Right renal cortex interstitium (tissue), 3 donors: ENCODE results near the gene CD48. TPM values are rescaled to one million over a fixed set of nuclear protein-coding genes. Genes with fewer than 3 reads are reported as not detected.

Source experiments
- DNase-seq, 3 donors: peaks; one replicate each; pipeline ENCODE4 v3.0.0-alpha.2; 2013; ENCODE audit warnings: low read depth in 3 of 3, low spot score in 2 of 3
- polyA plus RNA-seq, 3 donors: library from polyadenylated mRNA; unstranded; fragments of 120-200 nt; gene quantifications; one replicate each; pipeline ENCODE4 v1.2.1, GENCODE V29; 2013; ENCODE audit not compliant: insufficient read length in 3 of 3

Gene CD48, protein sequence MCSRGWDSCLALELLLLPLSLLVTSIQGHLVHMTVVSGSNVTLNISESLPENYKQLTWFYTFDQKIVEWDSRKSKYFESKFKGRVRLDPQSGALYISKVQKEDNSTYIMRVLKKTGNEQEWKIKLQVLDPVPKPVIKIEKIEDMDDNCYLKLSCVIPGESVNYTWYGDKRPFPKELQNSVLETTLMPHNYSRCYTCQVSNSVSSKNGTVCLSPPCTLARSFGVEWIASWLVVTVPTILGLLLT
- 1 to 10 TPM; 2.0 to 2.3 (median 2.2) TPM for polyA plus RNA-seq

DNA sequence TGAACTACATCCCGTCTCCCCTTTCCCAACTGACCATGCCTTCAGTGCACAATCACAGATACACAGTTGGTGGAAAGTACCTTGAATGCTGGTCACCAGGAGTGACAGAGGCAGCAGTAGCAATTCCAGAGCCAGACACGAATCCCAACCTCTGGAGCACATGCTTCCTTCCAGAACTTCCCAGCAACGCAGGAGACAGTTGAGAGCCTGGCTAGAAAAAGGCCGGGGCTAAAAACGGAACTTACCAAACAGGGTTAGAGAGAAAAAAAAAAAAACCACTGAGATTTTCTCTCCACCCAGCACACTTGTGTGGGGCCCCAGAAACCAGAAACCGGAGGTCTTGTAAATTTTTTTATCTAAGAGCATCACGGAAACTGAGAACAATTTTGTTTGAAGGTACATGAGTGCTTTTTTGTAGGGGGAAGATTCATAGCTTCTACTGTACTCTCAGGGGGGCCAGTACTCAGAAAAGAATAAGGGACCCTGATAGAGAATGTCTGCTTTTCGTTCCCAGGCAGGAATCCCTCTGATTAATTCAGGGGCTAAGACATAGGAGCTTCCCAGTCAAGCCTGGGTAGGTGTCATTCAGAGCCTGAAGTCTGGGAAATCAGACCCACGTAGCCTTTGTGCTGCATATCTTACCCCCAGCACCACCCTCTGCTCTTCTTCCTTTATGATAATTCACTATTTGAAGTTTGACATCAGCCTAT is at the start of gene CD48:
TSS of gene CD48 (minus strand) at position 221 of the 710 bp plus-strand sequence. CDS start at position 162, 59 bp downstream.
- no peak for DNase-seq

DNA sequence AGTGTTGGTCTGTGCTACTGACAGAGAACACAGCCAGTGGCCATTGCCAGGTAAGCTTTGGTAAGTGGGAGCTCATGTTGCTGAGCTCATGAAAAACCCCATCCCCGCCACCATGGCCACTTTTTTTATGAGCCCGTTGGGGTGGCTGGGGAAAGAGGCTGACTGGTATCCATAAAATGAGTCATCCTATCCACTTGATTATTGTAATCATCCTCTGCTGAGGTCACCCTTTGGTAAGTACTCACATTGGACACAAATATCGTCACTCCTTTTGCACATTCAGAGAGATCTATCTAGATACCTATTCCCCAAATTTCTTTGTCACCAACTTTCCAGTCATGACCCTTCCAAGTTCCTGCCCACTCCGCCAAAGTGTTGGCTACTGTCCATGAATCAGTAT is 49.4 kb upstream of the CD48 start:
- no peak for DNase-seq

DNA sequence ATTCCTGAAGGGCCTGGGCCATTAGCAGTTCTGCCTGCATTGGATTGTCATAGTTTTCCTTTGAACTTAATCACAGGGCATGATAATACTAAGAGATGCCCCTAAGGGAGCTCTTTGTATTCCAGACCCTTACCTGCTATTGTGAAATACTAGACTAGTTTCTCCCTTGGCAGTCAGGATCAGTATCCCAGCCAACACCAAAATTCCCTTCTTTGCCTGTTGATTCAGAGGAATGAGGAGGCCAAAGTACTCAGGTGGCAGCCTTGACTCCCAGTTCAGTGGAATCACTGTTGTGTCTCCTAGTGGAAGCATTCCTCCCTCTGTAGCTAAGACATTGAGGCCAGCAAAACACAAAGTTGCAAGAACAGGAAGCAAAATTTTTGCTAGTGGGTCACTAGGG is 48.1 kb upstream of the CD48 start:
- DNase-seq = no peak

DNA sequence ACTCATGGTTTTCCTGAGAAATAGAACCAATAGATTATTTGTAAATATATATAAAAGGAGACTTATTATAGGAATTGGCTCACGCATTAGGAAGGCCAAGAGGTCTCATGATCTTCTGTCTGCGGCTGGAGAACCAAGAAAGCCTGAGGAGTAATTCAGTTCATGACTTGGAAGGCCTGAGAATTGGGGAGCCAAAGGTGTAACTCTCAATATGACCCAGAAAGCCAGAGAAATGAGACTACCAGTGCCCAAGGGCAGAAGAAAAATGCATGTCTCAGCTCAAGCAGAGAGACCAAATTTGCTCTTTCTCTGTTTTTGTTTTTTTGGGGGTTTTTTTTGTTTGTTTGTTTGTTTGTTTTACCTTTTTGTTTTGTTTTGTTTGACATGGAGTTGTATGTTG is 46.9 kb upstream of the CD48 start:
- DNase-seq = no peak

DNA sequence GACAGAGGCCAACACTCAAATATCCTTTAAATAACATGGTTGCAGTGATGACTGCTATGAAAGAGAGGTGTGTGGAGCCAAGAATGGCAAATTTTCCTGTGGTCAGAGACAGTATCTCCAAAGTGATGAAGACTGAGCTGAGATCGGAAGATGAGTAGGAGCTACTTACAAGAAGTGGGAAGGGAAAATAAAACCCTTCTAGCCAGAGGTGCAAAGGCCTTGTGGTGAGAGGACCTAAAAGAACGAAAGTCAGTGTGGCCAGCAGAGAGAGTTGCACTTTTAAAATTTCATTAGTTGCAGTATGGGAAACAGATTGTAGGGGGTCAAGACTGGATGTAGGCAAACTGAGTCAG is 45.2 kb upstream of the CD48 start:
- no peak for DNase-seq

DNA sequence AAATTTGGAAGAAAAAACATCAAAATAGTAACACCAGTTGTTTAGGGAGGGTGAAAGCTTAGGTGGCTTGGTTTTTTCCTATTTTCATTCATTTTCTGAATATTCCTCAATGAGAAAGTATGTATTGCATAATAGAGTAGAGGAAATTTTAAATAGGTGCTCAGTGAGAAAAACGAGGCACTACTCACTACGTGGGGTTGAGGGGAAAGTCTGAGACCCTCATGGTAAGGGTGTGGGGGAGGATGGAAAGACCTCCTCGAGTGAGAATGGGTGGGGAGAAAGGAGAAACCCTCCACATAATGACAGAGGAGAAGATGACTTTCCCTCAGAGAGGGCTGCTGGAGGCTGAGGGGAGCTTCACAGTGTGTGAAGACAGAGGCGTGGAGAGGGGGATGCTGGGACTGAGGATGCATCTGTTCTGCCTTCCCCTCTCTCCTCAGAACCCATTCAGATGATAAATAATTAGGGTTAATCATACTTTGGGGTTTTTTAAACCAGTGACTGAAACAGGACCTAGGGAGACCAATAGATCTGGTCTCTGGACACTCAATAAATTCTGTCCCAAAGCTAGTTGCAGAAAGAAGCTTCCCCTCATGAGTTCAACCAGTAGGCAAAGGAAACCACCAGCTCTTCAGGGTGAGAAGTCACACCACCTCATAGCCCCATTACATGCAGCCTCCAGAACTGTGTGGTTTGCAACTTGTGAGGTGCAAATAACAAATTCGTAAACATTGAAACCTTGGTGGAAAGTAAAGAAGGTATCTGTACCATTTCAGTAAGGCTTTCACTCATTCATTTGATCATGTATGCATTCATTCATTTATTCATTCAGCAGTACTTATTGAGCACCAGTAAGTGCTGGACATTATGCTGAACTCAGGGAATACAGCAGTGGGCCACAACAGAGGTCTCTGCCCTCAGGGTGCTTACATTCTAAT is 44.6 kb upstream of the CD48 start:
- no peak for DNase-seq

DNA sequence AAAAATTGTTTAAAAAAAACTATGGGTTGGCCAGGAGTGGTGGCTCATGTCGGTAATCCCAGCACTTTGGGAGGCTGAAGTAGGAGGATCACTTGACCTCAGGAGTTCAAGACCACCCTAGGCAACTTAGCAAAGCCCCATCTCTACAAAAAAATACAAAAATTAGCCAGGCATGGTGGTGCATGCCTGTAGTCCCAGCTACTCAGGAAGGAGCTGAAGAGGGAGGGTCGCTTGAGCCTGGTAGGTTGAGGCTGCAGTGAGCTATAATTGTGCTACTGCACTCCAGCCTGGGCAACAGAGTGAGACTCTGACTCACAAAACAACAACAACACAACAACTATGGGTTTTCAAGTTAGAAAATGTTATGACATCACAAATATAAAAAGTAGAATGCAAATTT is 43.8 kb upstream of the CD48 start:
- no peak for DNase-seq

DNA sequence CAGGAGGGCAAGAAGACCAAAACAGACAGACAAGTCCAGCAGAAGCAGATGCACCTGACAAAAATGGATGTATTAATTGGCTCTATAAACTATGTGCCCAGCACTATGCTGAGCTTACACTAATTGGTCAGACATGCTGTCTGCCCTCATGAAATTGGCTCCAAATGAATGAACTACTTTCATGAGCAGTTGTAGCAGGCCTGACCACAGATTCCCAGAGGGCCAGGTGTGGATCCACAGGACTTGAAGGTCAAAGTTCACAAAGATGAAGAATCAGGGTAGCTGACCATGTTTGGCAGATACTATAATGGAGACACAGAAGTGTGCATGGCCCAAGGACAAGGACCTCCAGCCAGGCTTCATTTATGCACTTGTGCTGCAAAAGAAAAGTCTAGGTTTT is 42.0 kb upstream of the CD48 start:
- no peak for DNase-seq

DNA sequence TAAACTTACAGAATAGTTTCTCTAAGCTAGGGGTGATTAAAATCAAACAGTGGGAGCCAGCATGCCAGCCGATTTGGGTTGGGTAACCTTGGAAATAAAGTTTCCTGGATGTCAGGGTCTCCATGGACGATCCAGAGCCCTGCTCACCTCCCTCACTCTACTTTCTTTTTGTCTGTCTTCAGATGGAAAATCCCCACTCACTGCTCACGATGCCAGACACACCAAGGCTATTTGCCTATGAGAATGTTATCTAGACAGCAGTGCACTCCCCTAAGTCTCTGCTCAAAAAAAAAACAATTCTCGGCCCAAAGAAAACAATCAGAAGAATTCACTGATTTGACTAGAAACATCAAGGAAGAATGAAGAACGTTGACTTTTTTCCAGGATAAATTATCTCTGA is 41.3 kb upstream of the CD48 start:
- no peak for DNase-seq

DNA sequence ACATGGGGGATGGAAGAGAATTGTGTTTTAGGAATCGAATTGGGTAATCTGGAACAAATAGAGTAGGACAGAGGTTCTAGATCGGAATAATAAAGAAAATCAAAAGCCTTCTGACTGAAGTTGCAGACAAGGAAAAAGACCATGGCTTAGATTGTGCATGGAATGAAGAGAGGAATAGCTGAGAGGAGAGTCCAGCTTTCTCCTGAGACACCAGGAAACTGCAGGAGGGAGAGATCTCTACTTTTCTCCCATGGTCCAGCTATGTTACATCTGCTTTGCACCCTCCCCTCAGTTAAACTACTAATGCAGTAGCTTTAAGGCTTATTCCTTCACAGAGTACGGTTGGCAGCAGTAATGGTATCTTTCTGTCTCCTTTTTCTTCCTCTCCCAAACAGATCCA is 40.8 kb upstream of the CD48 start:
- DNase-seq = no peak

DNA sequence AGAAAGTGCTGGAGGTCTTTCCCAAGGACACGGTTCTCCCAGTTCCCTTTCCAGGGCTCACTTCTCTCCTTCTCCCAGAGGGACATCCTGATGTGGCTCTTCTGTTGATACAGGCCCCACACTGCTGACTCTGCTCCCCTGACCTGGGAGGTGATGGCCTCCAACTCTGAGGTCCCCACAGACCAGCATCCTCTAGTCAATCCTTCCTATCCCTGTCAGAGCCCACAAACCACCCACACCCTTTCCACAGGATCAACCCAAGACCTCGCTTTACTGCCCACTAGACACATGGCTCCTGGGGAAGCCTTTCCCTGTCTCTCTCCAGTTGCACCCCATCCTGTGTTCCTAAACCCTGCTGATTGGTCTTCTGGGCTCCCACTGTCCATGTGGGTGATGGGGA is 39.0 kb upstream of the CD48 start:
- no peak for DNase-seq

DNA sequence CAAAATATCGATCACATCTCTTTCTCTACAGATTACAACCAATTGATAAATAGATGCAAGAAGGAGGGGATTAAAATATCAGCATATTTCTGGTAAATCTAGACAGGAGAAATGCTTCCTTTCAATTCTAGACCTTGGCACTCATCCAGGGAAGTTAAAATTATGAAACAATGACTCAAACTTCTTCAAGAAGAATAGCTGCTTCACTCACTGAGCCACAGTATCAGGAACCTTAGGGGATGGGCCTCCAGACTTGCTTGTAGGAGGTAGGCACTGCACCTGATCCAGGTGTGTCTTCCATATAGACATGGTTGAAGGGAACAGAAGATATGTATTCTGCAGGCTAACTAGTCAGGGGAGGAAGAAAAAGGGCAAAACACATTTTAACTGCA is 37.3 kb upstream of the CD48 start:
- DNase-seq = no peak

DNA sequence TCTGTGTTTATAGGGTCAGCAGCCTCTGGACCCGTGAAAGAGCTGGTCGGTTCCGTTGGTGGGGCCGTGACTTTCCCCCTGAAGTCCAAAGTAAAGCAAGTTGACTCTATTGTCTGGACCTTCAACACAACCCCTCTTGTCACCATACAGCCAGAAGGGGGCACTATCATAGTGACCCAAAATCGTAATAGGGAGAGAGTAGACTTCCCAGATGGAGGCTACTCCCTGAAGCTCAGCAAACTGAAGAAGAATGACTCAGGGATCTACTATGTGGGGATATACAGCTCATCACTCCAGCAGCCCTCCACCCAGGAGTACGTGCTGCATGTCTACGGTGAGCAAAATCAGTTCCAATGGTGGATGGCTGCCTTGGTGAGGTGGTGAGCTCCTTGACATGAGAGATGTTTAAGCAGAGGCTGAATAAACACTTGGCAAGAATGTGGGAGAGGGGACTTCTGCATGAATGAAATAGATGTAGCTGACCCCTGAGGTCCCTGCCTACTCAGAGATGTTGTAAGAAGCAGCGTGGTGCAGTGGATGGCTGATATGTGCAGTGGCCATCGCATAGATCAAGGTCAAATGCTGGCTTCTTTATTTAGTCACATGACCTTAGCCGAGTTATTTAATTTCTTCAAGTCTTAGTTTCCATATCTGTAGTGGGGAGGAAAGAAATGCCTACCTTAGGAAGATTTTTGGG is 36.7 kb upstream of the CD48 start:
- DNase-seq = no peak

DNA sequence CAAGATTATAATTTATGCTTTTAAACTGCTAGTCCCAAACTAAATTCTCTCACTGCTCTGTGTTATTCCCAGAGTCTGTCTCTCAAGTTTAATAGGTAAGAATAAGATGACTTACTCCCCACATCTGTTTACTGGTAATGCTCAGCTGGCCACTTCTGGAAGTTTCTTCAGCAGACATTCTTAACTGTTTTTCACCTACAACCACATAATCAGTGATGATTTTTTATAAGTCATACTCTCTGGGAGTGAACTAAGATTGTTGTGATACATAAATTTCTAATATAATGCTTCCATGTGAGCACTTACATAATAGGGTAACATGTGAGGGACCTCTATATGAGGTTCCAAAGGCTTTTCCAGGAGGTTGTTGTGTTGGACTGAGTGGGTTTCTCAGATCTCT is 36.1 kb upstream of the CD48 start:
- DNase-seq = no peak

DNA sequence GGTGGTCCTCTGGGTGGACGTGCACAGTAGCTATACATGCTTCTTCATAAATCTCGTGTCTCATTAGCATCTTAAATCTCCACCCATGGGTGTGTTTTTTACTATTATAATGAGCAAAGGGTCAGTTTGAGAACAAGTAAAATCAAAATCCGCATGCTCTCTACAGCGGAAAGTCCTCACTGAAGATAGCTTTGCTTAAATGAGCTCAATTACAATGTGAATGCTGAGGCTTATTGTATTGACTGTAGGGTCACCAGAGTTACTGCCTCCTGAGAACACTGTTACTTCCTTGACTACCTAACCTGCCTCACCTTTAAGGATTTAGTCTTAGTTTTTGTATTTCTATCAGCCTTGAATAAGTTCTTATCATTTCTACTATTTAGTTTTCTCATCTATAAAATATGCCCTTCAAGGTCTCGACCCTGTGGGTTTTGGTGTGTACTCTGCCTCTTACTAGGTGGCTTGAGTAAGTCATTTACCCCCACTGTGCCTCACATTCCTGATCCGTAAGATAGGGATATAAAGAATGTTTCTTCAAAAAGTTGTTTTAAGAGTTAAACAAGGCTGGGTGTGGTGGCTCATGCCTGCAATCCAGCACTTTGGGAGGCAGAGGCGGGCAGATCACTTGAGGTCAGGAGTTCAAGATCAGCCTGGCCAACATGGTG is 35.3 kb upstream of the CD48 start:
- DNase-seq = no peak

DNA sequence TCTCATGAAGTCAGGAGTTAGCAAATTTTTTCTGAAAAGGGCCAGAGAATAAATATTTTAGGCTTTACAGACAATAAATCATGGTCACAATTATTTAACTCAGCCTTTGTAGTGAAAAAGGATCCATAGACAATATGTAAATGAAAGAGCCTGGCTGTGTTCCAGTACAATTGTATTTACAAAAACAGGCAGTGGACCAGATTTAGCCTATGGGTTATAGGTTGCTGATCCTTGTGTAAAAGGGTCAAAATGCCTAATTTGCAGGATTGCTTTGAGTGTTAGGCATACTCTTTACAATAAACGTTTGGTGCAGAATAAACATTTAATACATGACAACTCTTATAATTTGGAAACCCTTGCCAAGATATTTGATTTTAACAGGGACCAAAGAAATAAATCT is 33.9 kb upstream of the CD48 start:
- no peak for DNase-seq

DNA sequence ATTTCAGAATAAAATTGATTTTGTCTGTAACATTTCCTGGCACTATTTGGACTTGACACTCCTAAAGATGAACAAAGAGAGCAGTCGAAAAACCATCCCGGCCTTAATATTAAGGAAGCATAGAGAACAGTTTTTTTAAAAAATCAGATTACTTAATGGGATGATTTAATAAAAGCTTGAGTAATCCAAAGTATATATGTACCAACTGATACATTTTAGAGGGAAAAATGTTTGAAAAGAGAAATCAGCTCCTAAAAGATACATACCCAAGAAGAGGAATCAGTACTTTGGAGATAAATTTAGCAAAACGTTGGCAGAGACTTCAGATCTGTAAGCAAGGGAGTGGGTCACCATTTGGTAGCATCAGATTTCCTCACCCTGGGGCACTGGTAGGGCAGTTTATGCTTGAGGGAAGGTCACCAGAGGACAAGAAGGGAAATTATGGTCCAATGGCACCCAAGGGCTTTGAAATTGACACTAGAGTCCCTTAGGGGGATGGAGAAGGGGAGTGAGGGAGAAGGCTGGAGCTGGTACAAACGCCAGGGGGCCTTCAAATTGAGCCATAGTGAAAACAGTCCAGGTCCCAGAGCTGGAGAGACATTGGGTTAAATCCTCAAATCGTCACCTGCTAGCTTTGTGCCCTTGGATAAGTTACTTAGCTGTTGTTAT is 33.4 kb upstream of the CD48 start:
- no peak for DNase-seq

DNA sequence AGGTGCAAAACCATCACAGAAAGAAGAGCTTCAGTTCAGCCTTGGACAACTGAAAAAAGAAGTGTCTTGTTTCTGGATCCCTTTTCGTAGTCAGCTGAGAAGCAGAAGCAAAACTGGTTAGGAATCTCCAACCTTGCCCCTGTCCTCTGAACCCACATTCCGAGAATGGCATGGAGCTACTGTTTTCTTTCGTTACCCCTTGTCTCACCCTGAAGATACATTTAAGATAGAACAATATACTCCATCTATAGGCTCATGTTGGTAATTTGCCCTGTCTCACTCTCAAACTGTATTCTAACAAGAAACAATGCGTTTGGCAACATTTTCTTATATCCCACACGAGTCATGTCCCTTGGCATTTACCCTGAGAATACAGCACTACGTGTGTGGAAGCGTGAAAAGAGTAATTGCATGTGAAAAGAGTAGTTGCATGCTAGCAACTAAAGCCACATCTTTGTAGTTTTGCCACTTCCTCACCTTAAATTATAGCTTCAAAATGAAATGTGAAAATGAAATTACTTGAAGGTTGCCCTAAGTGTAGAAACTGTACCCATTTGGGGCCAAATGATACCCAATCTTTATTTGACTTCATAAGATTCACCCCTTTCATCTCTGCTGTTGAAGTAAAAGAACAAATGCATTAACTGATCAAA is 32.7 kb upstream of the CD48 start:
- DNase-seq = no peak

DNA sequence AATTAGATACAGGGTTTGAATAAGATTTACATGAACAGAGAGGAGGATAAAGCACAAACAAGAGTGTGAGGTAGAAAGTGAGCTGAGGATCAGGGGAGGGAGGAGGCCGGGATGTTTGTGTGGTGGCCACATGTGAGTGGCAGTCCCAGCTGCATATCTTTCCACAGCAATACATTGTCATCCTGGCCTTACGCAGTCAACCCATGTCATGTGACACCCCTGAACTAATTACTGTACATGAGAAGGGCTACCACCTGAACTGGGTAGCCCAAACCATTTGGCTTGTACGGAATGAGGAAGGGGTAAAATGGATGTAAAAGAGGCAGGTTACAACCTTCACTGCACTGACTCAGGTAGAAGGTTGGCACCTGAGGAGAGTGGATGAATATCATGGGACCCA is 31.6 kb upstream of the CD48 start:
- DNase-seq = no peak
